Stimulated activated CD8-positive, alpha-beta memory T cell treated with anti-CD3 and anti-CD28 coated beads, Interleukin-12 subunit alpha, Interleukin-12 subunit beta, amount 100 ng/mL, for 4 hours (primary cell): ENCODE measurements around the gene SBF2.
"Not testable (repeated sequence)": the region's sequence is repeated elsewhere in the genome, so short reads cannot be mapped to it uniquely, and the experiment has no call there.

ENCODE experiments used
- DNase-seq: peaks from one replicate; pipeline ENCODE4 v3.0.0-alpha.2; 2020; ENCODE audit warnings: low read depth

Gene SBF2

GRCh38 chr11:9747828-9748227 lies 546.2 kb downstream of the SBF2 start:
- DNase-seq = no peak

- DNase-seq = no peak
These were observed 546.8 kb downstream of the SBF2 start for GRCh38 chr11:9747229-9747628.

GRCh38 chr11:9745411-9746211 lies 548.4 kb downstream of the SBF2 start:
- no peak for DNase-seq

GRCh38 chr11:9743512-9743911 lies 550.5 kb downstream of the SBF2 start:
- DNase-seq = not testable (repeated sequence)

GRCh38 chr11:9741260-9741659 lies 552.8 kb downstream of the SBF2 start:
- DNase-seq = no peak

- DNase-seq = no peak
These were observed 553.7 kb downstream of the SBF2 start for GRCh38 chr11:9740202-9740883.

- DNase-seq = no peak
These were observed 554.7 kb downstream of the SBF2 start for GRCh38 chr11:9739123-9739900.

GRCh38 chr11:9738707-9739106 lies 555.3 kb downstream of the SBF2 start:
- DNase-seq = no peak

- no peak for DNase-seq
These were observed 555.9 kb downstream of the SBF2 start for GRCh38 chr11:9738116-9738515.

- no peak for DNase-seq
These were observed 557.7 kb downstream of the SBF2 start for GRCh38 chr11:9736365-9736764.

- DNase-seq = no peak
These were observed 558.1 kb downstream of the SBF2 start for GRCh38 chr11:9735919-9736318.

GRCh38 chr11:9735236-9735635 lies 558.8 kb downstream of the SBF2 start:
- DNase-seq = no peak

- DNase-seq = no peak
These were observed 560.8 kb downstream of the SBF2 start for GRCh38 chr11:9733212-9733611.

GRCh38 chr11:9732453-9732852 lies 561.6 kb downstream of the SBF2 start:
- DNase-seq = no peak

- DNase-seq = no peak
These were observed 562.8 kb downstream of the SBF2 start for GRCh38 chr11:9731256-9731655.
